Activated CD8-positive, alpha-beta memory T cell treated with anti-CD3 and anti-CD28 coated beads for 36 hours (primary cell): ENCODE data around the gene EHD1. TPM values are rescaled to one million over a fixed set of nuclear protein-coding genes. Genes with fewer than 3 reads are reported as not detected.

Experiments
- CTCF ChIA-PET: fragments of 350-600 bp; sonication (Branson Sonifier 250); formaldehyde crosslinking; loops from one replicate; lab custom pipeline; 2021; ENCODE audit warnings: antibody characterized with exemption; lab: Charles Lee
- POLR2A ChIA-PET: fragments of 350-600 bp; sonication (Branson Sonifier 250); formaldehyde crosslinking; loops from one replicate; lab custom pipeline; 2021; ENCODE audit warnings: antibody characterized with exemption; lab: Charles Lee
- total RNA-seq, 2 experiments: library from RNA; stranded (reverse); gene quantifications; one replicate each; pipeline ENCODE4 v1.2.3, GENCODE V29; 2021

Gene EHD1
- total RNA-seq, 2 experiments from 2014 or later, result 82.2 to 85.8 TPM

DNA sequence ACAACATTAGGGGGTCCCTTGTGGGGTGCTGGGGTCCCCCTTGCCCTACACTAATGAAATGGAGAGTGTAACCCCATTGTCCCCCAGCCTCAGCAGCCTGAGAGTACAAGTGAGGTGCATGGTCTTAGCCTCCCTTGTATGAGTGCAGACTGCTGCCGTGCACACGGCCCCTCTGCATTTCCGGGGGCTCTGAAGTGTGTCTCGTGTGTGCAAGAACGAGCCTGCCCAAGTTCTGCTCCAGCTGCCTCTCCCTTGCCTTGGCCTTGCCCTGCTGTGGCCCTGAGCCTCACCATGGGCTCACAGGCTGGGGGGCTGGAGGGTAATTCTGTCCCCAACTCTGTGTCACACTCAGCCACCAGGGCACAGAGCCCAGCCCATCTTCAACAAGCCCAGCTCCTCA lies 5.2 kb upstream of the EHD1 start:
- ChIA-PET CTCF (interaction anchor here (0.5 to 12.8 kb wide), 4 partner anchors 10 to 234 kb away, joined by 3 to 371 read pairs (median 4); partner anchors contain the start of genes CDC42BPG and ZNHIT2), POLR2A (no interaction called here)

DNA sequence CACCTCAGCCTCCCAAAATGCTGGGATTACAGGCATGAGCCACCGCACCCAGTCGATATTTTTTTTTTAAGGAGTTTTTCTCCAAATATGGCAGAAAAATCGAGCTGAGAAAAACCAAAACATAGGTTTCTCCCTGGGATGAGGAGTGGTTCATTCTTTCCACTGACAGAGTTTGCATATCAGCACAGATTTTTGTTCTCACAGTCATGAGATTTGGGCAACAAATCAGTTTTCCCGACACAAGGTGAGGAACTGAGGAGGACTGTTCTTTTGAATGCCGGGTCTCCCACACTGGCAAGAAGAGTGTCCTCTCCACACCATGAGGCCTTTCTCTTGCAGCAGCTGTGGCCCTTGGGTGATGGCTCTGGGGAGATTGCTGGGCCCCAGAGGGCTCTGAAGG lies 3.8 kb upstream of the EHD1 start:
- ChIA-PET POLR2A (no interaction called here), CTCF (interaction anchor here (1.0 to 12.8 kb wide), 2 partner anchors 12 to 25 kb away, joined by 3 to 371 read pairs; partner anchors contain the start of gene CDC42BPG)

DNA sequence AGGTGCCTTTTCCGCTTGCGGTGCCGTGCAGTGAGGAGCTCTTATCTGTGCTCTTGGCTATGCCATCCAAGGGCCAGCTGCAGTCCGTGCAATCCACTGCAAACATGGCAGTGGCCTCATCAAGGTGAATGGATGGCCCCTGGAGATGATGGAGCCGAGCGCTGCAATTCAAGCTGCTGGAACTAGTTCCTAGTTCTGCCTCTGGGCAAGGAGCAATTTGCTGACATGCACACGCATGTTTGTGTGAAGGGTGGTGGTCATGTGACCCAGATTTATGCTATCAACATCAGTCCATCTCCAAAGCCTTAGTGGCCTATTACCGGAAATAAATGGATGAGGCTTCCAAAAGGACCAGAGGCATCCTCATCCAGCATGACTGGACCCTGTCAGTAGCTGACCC lies 3.1 kb upstream of the EHD1 start:
- CTCF ChIA-PET, result interaction anchor here (0.8 to 12.8 kb wide), 3 partner anchors 12 to 74 kb away, joined by 3 to 371 read pairs (median 5); partner anchors contain the start of gene CDC42BPG
- POLR2A ChIA-PET, result interaction anchor here (0.5 to 1.1 kb wide), 2 partner anchors 8 to 12 kb away, joined by 3 to 4 read pairs; no protein-coding TSS in a partner anchor

DNA sequence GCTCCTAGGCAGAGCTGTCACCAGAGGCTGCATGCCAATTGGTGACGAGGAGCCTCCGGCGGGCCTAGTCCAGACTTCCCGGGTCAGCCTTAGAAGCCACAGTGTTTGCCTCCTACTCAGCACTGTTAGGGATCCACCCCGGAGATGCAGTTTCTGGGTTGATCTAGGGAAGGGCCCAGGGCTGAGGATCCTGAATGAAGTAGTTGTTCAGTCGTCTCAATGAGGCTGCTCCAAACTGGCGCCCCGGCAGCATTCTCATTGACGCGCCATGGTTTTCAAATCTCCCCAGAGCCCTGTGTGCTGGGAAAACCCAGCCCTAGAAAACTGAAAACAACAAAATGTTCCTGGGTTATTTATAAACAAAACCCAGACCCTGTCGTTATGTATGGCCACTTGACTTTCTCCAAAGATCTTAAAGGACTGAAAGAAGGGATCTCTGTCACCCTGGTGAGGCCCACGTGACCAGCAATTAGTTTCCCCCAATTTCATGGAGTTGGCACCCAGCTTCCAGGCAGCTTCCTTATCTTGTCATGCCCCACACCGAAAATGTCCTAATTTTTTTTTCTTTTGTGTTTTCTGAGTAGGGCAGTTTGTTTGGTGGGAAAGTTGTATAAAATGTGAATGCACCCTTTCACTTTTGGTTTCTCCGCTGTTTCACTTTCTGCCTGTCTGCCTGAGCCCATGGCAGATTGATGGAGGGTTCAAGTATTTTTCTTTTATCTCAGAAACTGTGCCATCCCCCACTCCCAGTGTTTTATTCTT lies 2.0 kb upstream of the EHD1 start:
- POLR2A ChIA-PET, result interaction anchor here (1.1 to 8.8 kb wide), 4 partner anchors 11 to 31 kb away, joined by 4 to 161 read pairs (median 20); no protein-coding TSS in a partner anchor

DNA sequence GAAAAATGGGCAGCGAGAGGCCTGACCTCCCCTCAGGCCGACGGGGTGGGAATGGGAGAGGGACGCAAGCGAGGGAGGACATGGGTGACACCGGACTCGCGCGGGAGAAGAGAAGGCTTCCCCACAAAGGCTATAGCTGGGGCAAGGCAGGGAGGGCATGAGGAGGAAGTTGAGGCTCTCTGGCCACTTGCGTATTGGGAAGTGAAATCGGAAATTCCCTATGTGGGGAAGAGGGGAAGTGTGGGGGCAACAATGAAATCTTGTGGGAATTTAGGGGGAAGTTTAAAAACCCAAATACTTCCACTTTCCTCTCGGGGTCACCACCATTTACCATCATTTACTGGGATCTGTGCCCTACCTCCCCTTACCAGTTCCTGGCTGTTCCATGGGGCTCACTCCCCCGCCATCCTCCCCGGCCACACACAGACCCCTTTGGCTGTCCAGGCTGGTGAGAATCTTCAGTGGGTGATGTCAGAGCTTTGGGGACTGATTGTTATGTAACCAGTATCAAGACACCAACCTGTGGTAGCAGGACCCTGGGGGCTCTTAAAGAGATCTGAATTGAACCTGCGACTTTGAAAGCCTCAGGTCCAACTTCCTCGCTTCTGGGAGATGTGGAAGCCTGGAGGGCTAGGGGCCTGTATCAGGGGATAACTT lies 951 bp upstream of the EHD1 start:
- ChIA-PET CTCF (interaction anchor here (1.2 to 12.8 kb wide), 3 partner anchors 8 to 23 kb away, joined by 3 to 371 read pairs (median 49); partner anchors contain the start of gene CDC42BPG), POLR2A (interaction anchor here (0.9 to 8.8 kb wide), 5 partner anchors 10 to 45 kb away, joined by 3 to 161 read pairs (median 20); partner anchors contain the start of gene PPP2R5B)

More for the DNA sequence above, 2.0 kb upstream of the EHD1 start:
- CTCF ChIA-PET, result interaction anchor here (0.8 to 12.8 kb wide), 3 partner anchors 13 to 73 kb away, joined by 3 to 371 read pairs (median 5); partner anchors contain the start of gene CDC42BPG

DNA sequence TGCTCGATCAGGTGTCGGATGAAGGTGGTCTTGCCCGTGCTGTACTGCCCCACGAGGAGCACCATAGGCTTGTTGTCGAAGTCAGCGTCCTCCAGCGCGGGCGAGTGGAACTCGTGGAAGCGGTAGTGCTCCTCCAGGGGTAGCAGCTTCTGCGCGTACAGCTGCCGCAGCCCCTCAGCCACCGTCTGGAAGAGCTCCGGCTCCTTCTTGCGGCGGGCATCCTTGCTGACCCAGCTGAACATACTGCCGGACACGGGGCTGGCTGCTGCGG lies 263 bp downstream of the EHD1 start:
- ChIA-PET POLR2A (interaction anchor here (0.7 to 8.8 kb wide), 7 partner anchors 9 to 121 kb away, joined by 3 to 161 read pairs (median 7); no protein-coding TSS in a partner anchor), CTCF (interaction anchor here (0.9 to 12.8 kb wide), 5 partner anchors 9 to 38 kb away, joined by 3 to 371 read pairs (median 5); partner anchors contain the start of genes ATG2A and CDC42BPG)

DNA sequence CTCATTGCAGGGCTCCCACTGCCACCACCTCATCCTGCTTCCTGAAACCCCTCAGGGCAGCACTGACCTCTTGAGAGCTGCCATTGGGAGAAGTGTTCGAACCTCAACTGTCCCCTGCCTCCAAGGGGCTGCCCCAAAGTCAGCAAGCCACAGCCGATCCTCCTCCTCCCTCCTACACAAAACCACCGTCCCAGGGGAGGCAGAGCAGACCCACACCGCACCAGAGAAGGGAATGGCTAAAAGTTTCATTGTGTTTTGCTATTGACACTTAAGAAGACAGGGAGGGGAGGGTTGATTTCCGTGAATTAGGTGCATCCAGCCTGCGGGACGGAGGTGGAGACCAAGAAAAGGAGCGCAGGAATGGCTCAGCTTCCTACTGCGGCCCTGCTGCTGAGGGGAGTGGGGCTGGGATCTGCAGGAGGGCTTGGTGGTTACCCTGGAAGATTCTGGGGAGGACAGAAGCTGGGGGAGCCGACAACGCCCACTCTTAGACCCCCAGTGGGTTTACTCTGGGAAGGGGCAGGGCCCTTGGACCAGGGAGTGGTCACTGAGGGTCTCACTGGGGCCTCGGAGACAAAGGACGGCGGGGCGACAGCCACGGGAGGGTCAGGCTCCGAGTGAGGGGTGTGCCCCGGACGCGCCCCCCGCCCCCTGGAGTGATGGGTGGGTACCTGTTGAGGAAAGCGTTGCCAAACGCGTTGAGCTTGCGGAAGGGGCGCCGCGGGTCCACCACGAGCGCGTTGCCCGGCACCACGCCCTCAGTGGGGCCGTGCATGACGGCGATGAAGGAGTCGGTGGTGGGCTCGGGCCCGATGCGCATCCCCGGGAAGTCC lies 815 bp downstream of the EHD1 start:
- ChIA-PET POLR2A (interaction anchor here (0.7 to 8.8 kb wide), 9 partner anchors 8 to 244 kb away, joined by 3 to 161 read pairs (median 4); partner anchors contain the start of genes FAU and MRPL49), CTCF (interaction anchor here (0.9 to 12.8 kb wide), 7 partner anchors 7 to 39 kb away, joined by 3 to 371 read pairs (median 5); partner anchors contain the start of genes ATG2A and CDC42BPG)

DNA sequence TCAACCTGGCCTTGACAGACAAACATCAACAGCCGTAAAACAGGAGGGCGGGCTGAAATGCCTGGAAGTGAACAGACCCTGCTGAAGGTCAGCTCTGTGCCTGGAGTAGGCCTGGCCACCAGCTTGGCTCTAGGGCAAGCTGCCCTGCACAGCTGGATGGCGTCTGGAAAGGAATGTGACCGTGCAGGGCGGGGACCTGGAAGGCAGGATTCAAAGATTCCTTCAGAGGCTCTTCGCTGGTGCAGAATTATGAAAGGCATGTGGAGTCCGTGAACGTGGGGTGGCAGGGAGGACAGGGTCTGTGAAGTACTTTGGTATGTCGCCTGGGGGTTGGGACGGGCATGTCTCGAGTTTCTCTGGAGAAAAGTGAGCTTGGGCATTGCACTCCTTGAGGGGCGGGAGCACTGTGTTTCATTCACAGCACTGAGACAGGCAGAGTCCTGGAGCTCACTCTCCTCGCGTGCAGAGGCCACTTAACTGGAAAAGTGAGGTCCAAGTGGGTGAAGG lies 1.5 kb downstream of the EHD1 start:
- ChIA-PET CTCF (interaction anchor here (0.9 to 12.8 kb wide), 5 partner anchors 8 to 138 kb away, joined by 3 to 371 read pairs (median 5); partner anchors contain the start of genes ARL2 and CDC42BPG), POLR2A (interaction anchor here (0.9 to 8.8 kb wide), 4 partner anchors 9 to 245 kb away, joined by 3 to 161 read pairs (median 12); partner anchors contain the start of genes FAU and MRPL49)

DNA sequence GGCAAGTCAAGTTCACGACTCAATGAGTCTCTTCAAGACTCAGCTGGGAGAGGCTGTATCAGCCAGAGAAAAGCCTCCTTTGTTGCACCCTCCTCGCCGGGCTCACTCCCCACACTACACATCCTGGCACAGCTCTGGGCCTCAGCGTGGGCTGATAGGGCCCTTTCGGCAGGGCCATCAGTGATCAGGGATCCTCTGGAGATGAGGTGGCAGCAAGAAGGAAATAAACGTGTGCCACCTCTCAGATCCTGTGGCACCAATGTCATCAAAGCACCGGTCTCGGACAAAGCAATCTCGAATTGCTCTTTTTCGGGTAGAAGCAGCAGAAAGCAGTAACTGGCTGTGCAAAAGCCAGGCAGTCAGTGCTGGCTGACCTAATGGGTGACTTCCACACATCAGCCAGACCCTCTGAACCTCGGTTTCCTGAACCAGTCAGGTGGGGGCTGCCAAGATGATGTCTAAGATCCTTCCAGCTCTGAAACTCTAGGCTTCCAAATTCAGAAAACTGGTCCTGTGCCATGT lies 2.1 kb downstream of the EHD1 start:
- POLR2A ChIA-PET, result interaction anchor here (1.2 to 8.8 kb wide), 2 partner anchors 14 to 246 kb away, joined by 3 to 161 read pairs; partner anchors contain the start of genes FAU and MRPL49
- CTCF ChIA-PET, result interaction anchor here (1.2 to 12.8 kb wide), 4 partner anchors 9 to 138 kb away, joined by 4 to 371 read pairs (median 27); partner anchors contain the start of genes ARL2 and CDC42BPG

DNA sequence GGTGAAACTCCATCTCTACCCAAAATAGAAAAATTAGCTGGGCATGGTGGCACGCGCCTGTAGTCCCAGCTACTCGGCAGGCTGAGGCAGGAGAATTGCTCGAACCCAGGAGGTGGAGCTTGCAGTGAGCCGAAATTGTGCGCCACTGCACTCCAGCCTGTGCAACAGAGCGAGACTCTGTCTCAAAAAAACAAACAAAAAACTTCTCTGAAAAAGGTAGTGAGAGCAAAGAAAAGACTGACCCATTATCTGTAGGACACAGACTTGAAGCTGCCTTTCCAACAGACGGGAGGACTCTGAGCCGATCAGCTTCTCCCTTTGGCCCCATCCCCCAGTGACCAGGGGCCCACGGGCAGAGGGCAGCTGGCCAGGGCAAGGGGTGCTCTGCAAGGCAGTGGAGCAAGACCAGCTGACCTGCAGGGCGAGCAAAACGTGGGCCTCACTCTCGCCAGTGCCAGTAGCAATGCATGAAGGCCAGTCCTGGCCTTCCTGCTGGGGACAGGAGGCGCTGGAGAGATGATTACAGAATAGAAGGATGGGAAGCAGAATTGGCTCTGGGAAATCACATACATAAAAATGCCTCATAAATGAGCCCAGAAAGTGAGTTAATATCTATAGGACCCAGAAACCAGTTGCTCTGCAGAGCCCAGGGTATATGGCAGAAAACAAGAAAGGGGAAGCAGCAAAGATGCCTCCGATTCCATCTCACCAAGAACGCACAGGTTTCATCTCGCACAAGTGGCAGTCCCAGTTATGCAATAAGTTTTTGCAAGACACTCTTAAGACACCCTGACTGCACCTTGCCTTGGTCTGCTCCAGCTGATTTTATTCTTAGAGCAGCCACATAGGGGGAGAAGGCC lies 2.8 kb downstream of the EHD1 start:
- POLR2A ChIA-PET, result interaction anchor here (0.6 to 8.8 kb wide), 3 partner anchors 13 to 97 kb away, joined by 3 to 161 read pairs (median 5); partner anchors contain the start of gene SF1
- CTCF ChIA-PET, result interaction anchor here (1.2 to 12.8 kb wide), 6 partner anchors 9 to 139 kb away, joined by 3 to 371 read pairs (median 8); partner anchors contain the start of genes ARL2 and CDC42BPG

DNA sequence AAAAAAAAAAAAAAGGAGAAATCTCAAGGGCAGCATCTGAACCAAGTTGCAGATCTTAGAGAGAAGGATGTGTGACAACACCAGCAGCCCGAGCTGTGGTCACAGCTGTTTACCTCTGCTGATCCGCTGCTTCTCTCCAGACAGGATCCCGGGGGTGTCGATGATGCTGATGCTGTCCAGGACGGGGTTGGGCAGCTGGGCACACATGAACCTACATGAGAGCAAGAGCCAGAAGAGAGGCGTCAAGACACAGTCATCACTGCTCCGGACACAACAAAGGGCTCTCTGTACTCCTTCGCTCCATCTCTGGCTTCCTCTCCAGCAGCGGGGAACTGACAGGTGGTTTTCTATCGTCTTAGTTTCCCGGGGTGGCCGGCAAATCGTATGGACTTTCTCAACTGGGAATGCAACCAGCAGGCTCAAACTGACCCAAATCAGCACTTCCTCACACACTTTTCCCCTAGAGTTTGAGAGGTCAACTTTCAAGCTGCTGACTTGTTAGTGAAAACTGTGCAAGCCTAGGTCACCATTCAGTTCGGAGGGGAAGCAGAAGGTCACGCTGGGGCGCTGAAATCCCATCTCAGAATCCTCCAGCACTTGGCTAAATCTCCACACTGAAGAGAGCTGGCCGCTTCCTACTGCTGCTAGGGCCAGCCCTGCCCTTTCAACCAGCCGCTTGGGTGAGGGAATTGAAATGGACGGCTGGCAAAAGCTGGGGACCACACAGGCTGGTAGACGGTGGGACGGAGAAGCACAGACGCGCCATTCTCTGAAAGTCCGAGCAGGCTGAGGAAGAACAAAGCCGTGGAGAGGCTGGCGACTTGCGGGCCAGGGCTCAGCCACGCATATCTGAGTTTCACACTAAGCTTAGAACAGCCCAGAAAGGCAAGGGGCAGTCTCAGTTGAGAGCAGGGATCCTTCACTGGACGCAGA lies 3.8 kb downstream of the EHD1 start:
- CTCF ChIA-PET, result interaction anchor here (1.2 to 12.8 kb wide), 4 partner anchors 13 to 138 kb away, joined by 3 to 371 read pairs (median 30); partner anchors contain the start of gene CDC42BPG

DNA sequence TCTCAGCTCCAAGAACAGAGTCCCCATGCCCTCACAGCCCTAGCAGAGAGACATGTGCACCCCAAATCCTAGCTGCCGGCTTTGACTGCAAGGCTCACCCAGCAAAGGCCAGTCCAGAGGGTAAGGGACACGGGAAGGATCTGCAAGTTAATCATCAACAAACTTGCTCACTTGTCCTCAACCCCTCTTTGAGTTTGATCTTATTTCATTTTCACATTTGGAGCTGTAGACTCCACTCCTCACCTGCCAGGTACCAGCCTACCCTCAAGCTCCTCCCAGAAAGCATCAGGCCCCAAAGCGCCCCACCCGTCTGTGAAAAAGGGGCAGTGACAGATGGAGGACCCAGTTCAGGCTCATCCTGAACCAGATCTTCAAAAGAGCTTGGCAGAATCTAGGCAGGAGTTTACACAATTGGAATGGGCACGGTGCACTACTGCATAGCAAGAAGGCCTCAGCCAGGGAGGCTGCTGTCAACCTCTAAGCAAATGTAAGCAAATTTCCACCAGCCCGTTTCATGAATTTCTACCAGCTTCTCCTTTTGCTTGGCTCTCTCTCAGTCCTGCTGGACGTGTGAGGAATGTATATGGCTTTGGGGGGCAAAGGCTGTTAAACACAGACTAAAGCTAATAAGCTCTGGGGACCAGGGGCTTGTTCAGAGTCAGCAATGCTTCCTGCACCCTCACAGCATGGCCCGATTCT lies 5.5 kb downstream of the EHD1 start:
- ChIA-PET CTCF (interaction anchor here (0.9 to 12.8 kb wide), 3 partner anchors 14 to 22 kb away, joined by 3 to 371 read pairs (median 49); partner anchors contain the start of gene CDC42BPG), POLR2A (interaction anchor here (0.6 to 8.8 kb wide), 4 partner anchors 10 to 22 kb away, joined by 3 to 161 read pairs (median 6); no protein-coding TSS in a partner anchor)

More for the DNA sequence above, 3.8 kb downstream of the EHD1 start:
- POLR2A ChIA-PET, result interaction anchor here (1.3 to 8.8 kb wide), 3 partner anchors 12 to 27 kb away, joined by 3 to 161 read pairs (median 5); no protein-coding TSS in a partner anchor

DNA sequence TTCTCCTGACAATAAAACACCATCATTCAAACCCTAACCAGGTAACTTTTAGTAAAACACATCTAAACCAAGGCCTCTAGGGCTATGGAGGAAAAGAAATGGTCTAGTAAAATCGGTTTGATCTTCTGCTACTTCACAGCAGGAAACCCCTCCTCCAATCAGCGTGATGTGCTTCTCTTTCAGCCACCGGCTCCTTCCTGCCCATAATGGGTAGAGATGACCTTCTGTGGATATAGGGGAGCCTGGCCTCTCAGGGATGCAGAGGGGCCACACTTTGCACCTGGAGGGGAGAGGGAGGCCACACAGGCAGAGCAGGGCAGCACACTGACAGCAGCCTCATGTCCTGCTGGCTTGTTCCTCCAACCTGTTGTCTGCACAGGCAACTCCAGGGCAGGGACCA lies 6.9 kb downstream of the EHD1 start:
- POLR2A ChIA-PET, result no interaction called here

DNA sequence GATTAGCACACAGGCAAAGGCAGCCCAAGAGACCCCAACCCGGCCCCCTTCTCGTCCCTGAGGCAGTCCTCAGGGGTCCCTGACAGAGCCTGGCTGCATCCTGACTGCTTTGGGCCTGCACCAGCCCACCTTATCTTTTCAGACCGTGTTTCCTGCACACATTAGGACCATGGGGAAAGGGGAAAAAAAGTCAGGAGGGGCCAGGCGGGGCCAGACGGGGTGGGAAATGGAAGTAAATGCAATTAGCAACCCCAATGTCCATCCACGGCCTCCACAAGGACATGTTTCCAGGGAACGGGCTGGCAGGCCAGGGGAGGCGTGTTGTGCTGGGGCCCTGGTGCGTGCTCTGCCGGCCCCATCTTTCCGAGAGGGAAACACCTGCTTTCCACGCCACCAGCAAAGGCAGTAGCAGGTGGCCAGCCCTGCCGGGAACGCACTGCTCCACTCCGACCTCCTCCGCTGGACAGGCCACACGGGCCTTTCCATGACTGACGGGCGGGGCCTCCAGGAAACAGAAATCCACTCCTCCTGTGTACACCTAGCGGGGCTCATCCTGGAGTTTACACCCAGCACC lies 7.4 kb downstream of the EHD1 start:
- ChIA-PET CTCF (interaction anchor here (2.8 to 12.2 kb wide), 4 partner anchors 11 to 23 kb away, joined by 28 to 89 read pairs (median 36); no protein-coding TSS in a partner anchor), POLR2A (interaction anchor here (0.8 kb wide), 1 partner anchor 12 kb away, joined by 3 read pairs; no protein-coding TSS in a partner anchor)

More for the DNA sequence above, 6.9 kb downstream of the EHD1 start:
- CTCF ChIA-PET, result interaction anchor here (8.4 to 12.8 kb wide), 2 partner anchors 15 to 16 kb away, joined by 49 to 371 read pairs; partner anchors contain the start of gene CDC42BPG
